Panc1 (cell line): ENCODE results near the gene FBXW12. TPM values are rescaled to one million over a fixed set of nuclear protein-coding genes. Genes with fewer than 3 reads are reported as not detected.

ENCODE experiments used
- ATAC-seq: fragments of 200-7000 bp; cut with Tn5 transposase; 2 replicates; pipeline ENCODE4 v1.9.1; 2020; ENCODE audit warnings: mild to moderate bottlenecking, moderate library complexity
- BruUV-seq: library from RNA; stranded (reverse); fragments of 400-500 nt; replicated peaks from 2 replicates; lab custom pipeline; 2021; lab: Mats Ljungman, UMichigan
- CTCF ChIA-PET: fragments of 300-600 bp; sonication (Branson Sonifier 250); formaldehyde crosslinking; loops from one replicate; lab custom pipeline; 2022; ENCODE audit warnings: antibody characterized with exemption; lab: Charles Lee
- POLR2A ChIA-PET: fragments of 300-600 bp; sonication (Branson Sonifier 250); formaldehyde crosslinking; loops from one replicate; lab custom pipeline; 2022; ENCODE audit warnings: antibody characterized with exemption; lab: Charles Lee
- DNase-seq: peaks from one replicate; pipeline ENCODE4 v3.0.0-alpha.2; 2010; ENCODE audit warnings: low read depth, low spot score
- H3K27ac ChIP-seq: 2 replicates; pipeline ENCODE4 v1.5.1; 2011; ENCODE audit warnings: mild to moderate bottlenecking, low read length, inconsistent platforms
- H3K27me3 ChIP-seq: fragments of 200-500 bp; sonication (Bioruptor generic); 2 replicates; pipeline ENCODE4 v1.6.0; 2014; ENCODE audit warnings: low read length, inconsistent platforms; ENCODE audit not compliant: control insufficient read depth, insufficient read depth
- H3K36me3 ChIP-seq: fragments of 200-500 bp; sonication (Bioruptor generic); 2 replicates; pipeline ENCODE4 v1.5.1; 2014; ENCODE audit warnings: inconsistent platforms, mild to moderate bottlenecking, low read length, moderate library complexity; ENCODE audit not compliant: control insufficient read depth, insufficient read depth
- H3K4me1 ChIP-seq: 2 replicates; pipeline ENCODE4 v1.5.1; 2011; ENCODE audit warnings: inconsistent platforms, mild to moderate bottlenecking, low read length, moderate library complexity; ENCODE audit not compliant: control insufficient read depth, insufficient read depth
- H3K4me3 ChIP-seq, 2 experiments: 2 replicates each; pipeline ENCODE4 v1.5.1; 2011 to 2012; ENCODE audit warnings: low read depth in 2 of 2, low read length in 2 of 2, mild to moderate bottlenecking in 2 of 2, inconsistent platforms in 1 of 2, moderate library complexity in 1 of 2
- H3K9me3 ChIP-seq: fragments of 200-500 bp; sonication (Bioruptor generic); 2 replicates; pipeline ENCODE4 v1.5.1; 2014; ENCODE audit warnings: low read depth, mild to moderate bottlenecking, inconsistent platforms, low read length, moderate library complexity; ENCODE audit not compliant: control insufficient read depth, insufficient read depth
- POLR2AphosphoS5 ChIP-seq: IDR thresholded peaks from 2 replicates; pipeline ENCODE4 v1.6.1; 2012; ENCODE audit warnings: mild to moderate bottlenecking, low read depth, low read length, moderate library complexity
- REST ChIP-seq, 2 experiments: IDR thresholded peaks; 2 replicates each; pipeline ENCODE4 v1.6.1; 2011 to 2012; ENCODE audit warnings: low read depth in 2 of 2, control low read depth in 1 of 2, low read length in 1 of 2, mild to moderate bottlenecking in 1 of 2, moderate library complexity in 1 of 2; ENCODE audit not compliant: insufficient read depth in 1 of 2
- SIN3A ChIP-seq: IDR thresholded peaks from 2 replicates; pipeline ENCODE4 v1.6.1; 2012; ENCODE audit warnings: low read depth, mild to moderate bottlenecking, low read length, moderate library complexity, borderline replicate concordance; ENCODE audit not compliant: insufficient read depth
- TCF7L2 ChIP-seq: IDR thresholded peaks from 2 replicates; pipeline ENCODE4 v1.6.1; 2011; ENCODE audit warnings: mild to moderate bottlenecking, low read depth, low read length, inconsistent platforms
- in situ Hi-C: cut with HindIII; loops from 2 replicates; pipeline ENCODE4 v1.10.0; 2016; ENCODE audit warnings: low sequenced_read_pairs, low pct_unique_long_range_greater_than_20kb
- intact Hi-C: fragments of 100-400 bp; cut with micrococcal nuclease; formaldehyde crosslinking; loops from one replicate; pipeline ENCODE4 v1.10.0; 2022; ENCODE audit not compliant: unreplicated experiment
- total RNA-seq: library from RNA; stranded (reverse); gene quantifications from one replicate; pipeline ENCODE4 v1.2.1, GENCODE V29; 2021; ENCODE audit not compliant: unreplicated experiment
- TF ChIP-seq, protein P1 (sequence below): fragments of 450-650 bp; IDR thresholded peaks from 2 replicates; pipeline ENCODE4 v1.5.1; 2017; ENCODE audit warnings: mild to moderate bottlenecking

The FBXW12 gene
- total RNA-seq, 1 experiment from 2014 or later, result not detected

DNA sequence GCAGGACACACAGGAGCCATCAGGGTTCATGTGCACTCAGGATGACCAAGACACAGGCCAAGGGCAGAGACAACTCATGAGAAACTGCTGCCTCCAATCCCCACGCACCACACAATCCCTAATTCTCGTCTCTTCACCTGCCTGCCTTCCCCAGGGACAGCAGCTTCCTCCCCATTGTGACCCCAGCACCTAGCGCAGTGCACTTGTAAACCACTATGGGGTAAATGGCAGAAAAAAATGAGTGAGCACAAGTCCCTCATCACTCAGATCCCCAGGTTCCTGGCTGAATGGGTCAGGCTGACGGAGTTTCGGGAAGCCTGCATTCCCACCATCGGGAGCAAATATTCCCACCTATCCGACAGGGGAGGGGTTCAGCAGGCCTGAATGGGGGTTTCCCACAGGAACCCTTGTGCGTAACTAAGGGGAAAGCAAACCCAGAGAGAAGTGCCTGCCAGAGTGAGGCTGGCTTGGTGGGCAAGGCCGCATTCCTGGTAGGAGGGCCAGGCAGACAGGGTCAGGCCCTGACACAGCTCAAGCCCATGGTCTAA lies 39.1 kb downstream of the FBXW12 start:
- DNase-seq, result no peak
- no peak overlapping the region for H3K27ac ChIP-seq
- H3K4me3 ChIP-seq, result no peak overlapping the region
- CTCF ChIA-PET, result interaction anchor here (1.7 kb wide), 1 partner anchor 25 kb away, joined by 6 read pairs; no protein-coding TSS in a partner anchor
- H3K36me3 ChIP-seq, result no peaks in the 10 kb centered on the region
- no peak for TF ChIP-seq REST (IDR thresholded peaks at IDR 0.05; ENCODE audit: insufficient read depth in 1 of 2, low read depth in 2 of 2, low read length in 1 of 2)
- no peak for TF ChIP-seq POLR2AphosphoS5
- no peak for TF ChIP-seq TCF7L2
- TF ChIP-seq, protein P1, sequence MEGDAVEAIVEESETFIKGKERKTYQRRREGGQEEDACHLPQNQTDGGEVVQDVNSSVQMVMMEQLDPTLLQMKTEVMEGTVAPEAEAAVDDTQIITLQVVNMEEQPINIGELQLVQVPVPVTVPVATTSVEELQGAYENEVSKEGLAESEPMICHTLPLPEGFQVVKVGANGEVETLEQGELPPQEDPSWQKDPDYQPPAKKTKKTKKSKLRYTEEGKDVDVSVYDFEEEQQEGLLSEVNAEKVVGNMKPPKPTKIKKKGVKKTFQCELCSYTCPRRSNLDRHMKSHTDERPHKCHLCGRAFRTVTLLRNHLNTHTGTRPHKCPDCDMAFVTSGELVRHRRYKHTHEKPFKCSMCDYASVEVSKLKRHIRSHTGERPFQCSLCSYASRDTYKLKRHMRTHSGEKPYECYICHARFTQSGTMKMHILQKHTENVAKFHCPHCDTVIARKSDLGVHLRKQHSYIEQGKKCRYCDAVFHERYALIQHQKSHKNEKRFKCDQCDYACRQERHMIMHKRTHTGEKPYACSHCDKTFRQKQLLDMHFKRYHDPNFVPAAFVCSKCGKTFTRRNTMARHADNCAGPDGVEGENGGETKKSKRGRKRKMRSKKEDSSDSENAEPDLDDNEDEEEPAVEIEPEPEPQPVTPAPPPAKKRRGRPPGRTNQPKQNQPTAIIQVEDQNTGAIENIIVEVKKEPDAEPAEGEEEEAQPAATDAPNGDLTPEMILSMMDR, result no peak
- no peak for TF ChIP-seq SIN3A
- no peaks in the 10 kb centered on the region for H3K9me3 ChIP-seq
- intact Hi-C loops (no loop called here), in situ Hi-C loops (no loop called here)
- ATAC-seq, result no peak
- H3K27me3 ChIP-seq, result no peaks in the 10 kb centered on the region
- POLR2A ChIA-PET, result no interaction called here
- BruUV-seq, result no TSS peak
- H3K4me1 ChIP-seq, result no peaks in the 10 kb centered on the region

DNA sequence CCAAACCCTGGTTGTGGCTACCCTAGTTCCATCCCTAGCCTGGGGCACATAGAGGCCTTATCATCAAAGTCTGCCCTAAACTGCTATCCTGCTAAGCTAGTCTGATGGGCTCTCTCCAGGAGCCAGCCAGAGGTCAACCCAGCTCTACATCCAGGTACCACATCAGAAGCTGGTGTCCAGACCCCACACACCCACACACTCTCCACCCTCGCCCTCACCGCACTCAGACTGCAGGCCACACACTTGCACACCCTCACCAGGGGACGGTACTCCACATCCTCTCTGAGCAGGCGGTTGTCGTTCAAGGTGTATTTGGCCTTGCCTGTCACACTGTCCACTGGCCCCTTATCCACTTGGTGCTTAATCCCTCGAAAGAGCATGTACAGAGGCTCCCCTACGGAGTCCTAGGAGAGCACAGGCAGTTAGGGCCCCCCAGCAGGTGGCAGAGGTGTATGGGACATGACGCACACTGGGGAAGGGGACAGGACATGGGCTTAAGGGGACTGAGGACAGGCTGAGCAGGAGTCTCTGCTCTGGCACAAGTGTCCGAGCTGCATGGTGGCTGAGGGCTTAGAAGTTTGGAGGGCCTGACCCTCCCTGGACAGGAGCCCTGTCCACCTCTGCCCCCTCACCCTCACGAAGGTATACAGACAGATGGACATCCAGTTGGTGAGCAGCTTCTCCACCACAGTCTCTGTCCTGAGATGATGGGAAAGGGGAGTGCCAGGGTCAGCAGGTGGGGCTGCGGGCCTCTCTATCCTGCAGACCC lies 39.8 kb downstream of the FBXW12 start:
- no peak for ATAC-seq
- BruUV-seq, result no TSS peak
- POLR2A ChIA-PET, result no interaction called here

More for the DNA sequence above, 39.8 kb downstream of the FBXW12 start:
- in situ Hi-C loops, result no loop called here
- Histone ChIP-seq H3K4me3 (no peak overlapping the region), H3K9me3 (no peaks in the 10 kb centered on the region), H3K36me3 (no peaks in the 10 kb centered on the region), H3K4me1 (no peaks in the 10 kb centered on the region), H3K27ac (no peak overlapping the region), H3K27me3 (no peaks in the 10 kb centered on the region)
- intact Hi-C loops, result no loop called here
- CTCF ChIA-PET, result interaction anchor here (1.7 kb wide), 1 partner anchor 24 kb away, joined by 6 read pairs; no protein-coding TSS in a partner anchor
- DNase-seq, result no peak
- TF ChIP-seq, protein P1, result no peak
- TF ChIP-seq TCF7L2, result no peak
- TF ChIP-seq REST (IDR thresholded peaks at IDR 0.05; ENCODE audit: insufficient read depth in 1 of 2, low read depth in 2 of 2, low read length in 1 of 2), result no peak
- TF ChIP-seq POLR2AphosphoS5, result no peak
- TF ChIP-seq SIN3A, result no peak
